GM19463 (cell line): ENCODE data around the gene PKD1L1.
"Not testable (repeated sequence)": the region's sequence is repeated elsewhere in the genome, so short reads cannot be mapped to it uniquely, and the experiment has no call there.

Experiments
- ATAC-seq: cut with Tn5 transposase; IDR thresholded peaks from one replicate; pipeline ENCODE4 v1.9.1; 2021; ENCODE audit warnings: mild to moderate bottlenecking, moderate library complexity; ENCODE audit not compliant: unreplicated experiment

The PKD1L1 gene

DNA sequence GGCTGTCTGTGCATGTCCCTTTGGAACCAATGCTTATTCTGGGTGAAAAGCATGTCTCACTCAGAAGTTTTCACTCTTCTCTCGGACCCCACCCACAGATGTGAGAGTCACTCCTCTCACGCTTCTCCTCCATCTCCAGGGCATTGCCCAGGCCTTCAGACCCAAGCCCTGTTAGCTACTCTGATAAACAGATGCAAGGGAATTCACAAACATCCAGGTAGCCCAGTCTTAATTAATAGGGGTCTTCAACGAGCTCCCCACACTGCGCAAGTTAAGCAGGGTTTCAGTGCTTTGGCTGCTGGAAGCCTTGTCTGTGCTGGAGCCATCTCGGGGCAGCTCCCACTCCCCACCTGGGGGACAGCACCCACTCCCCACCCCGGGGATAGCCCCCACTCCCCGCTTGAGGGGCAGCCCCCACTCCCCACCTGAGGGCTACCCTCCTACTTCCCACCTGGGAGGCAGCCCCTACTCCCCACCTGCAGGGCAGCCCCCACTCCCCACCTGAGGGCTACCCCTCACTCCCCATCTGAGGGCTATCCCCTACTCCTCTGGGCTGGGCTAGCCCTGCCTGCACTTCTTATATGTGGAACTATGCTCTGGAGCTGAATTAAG, 8.7 kb downstream of the PKD1L1 start:
- ATAC-seq = no peak

DNA sequence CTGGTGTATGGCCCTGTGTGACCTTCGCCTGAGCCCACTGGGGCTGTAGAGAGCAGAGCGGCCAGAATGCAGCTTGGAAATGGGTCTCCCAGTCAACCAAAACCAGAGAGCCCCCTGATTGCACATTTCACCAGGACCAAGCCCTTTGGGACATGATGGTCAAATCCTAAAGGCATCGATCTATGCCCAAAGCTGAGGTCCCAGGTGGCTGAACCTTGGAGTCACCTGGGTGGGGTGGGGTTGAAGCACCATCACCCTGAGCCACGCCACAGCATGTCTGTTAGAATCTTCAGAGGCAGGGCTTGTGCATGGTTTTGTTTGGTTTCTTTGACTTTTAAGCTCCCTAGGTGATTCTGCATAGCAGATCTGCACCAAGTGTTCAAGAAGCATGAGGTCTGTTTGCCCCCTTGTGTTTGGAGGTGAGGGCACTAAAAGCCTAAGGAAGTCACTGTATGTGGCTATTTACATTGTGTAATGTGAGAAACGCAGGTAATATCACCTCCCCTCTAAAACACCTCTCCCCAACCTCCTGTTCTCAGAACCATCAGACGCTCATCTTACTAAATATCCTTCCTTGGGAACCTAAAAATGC, 9.6 kb downstream of the PKD1L1 start:
- ATAC-seq = no peak

DNA sequence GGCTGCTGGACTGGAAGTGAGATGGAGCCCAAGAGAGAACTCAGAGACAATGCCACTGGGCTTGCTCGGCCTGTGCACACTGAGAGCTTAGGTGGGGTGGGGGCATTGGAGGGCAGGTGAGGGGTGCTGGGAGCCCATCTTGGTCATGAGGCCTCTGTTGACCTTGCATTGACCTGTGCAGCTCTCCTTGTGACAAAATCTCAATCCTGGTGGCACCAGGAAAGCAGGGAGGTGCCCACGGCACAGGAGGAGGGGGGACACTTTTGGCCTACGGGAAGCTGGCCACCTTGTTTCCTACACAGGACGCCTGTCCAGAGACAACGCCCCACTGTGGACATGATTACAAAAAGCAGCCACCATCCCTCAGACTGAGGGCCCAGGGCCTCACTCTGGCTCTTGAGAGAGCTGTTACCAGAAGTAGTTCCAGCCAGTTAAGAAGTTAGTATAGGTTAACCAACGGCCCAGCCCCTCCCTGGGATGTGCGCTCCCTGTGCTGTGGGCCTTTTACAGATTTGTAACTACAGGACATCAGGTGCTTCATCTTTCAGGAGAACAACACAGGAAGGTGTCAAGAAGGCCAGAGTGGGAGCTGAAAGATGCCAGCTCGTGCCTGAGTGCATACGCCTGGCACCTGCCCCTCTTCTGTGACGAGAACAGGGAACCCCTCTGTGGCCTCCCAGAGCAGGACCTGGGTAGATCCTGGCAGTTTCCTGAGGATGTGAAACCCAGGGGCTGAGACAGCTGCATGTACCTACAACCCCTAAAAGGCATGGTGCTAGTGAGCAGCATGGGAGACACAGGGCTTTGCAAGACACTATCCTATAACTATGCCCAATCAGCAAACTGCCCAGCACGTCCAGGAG, 10.3 kb downstream of the PKD1L1 start:
- ATAC-seq = peak; percentile 59

DNA sequence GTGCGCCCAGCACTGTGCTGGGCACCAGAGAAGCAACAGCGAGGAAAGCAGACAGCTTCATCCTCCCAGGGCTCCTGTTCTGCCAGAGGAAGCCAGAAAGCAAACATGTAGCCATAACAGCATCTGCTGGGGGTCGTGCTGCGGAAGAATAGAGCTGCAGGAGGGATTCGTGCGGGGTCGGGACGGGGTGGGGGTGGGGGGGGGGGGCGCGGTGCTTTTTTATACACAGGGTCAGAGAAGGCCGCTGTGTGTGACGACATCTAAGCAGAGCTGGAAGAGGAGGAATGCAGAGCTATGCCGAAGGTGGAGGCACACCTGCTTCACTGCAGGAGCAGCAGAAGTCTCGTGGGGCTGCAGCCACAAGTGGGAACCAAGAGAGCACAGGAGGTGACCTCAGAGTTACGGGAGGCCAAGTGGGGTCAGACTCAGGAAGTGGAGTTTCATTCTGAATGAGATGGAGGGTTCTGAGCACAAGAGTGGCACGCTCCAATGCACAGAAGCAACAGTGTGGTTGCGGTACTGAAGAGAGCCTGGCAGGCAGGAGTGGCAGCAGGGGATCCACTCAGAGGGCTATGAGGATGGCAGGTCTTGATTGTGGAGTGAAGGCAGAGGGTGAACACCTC, 11.1 kb downstream of the PKD1L1 start:
- peak; percentile 89 for ATAC-seq

DNA sequence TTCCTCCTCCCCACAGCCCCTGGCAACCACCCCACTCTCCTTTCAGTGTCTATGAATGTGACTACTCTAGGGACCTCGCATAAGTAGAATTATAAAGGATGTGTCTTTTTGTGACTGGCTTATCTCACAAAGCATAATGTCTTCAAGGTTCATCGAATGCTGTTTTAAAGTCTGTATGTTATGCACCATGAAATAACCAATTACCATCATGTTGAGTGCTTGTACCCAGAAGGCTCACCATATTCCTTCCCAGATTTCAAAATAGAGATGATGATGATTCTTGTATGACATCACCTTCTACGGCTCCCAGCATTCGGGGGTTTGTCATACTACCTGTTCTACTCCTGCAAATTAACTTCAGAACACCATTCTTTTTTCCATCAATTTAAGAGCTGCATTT, 11.9 kb downstream of the PKD1L1 start:
- no peak for ATAC-seq

DNA sequence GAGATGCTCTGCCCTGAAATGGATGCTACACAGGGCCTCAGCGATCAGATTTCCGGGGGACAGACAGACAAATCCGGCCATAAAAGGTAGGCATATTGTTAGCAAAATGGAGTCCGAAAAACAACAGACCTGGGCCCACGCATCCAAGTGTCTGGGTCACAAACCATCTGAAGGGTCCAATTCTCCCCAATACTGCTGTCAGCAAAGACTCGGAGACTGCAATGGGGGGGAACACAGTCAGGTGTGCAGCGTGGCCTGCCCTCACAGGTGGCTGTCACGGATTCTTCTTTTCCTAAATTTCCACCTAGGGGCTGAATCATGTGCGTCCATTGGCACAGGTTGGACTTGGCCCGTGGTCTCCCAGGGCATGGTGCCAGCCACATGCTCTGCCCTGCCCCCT, 12.9 kb downstream of the PKD1L1 start:
- ATAC-seq = no peak

DNA sequence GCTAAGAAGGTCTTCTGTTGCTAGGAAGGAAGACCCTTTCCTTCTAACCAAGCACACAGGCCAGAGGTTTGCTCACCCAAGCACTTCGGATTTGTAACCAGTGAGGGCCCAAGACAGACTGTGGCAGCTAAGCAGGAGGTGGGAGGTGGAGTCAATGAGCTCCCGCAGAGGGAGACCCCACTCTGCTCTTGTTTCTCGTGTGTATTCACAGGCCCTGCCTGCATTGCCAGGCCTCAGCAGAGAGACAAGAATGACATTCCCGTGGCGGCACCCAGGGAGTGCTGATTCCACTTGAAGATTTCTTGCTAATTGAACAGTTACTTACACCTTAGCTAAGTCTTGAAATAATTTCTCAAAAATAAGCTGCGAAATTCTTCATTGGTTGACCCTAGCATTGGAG, 13.4 kb downstream of the PKD1L1 start:
- ATAC-seq = no peak

DNA sequence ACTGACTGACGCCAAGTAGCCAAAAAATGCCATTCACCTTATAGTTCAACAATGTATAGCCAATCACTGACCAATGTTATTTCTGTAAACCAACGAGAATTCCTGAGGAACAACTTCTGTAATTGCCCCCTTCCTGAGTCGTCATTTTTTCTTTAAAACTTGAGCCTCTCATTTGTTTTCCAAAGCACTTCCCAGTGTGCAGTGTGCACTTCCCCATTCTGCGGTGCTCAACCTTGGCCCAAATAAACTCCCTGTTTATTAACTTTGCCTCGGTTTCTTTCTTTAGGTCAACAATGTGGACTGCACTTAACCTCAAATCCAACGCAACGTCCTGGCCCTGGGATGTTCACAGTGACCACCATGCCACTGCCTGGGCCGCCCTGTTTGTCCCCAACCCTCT, 15.1 kb downstream of the PKD1L1 start:
- no peak for ATAC-seq

DNA sequence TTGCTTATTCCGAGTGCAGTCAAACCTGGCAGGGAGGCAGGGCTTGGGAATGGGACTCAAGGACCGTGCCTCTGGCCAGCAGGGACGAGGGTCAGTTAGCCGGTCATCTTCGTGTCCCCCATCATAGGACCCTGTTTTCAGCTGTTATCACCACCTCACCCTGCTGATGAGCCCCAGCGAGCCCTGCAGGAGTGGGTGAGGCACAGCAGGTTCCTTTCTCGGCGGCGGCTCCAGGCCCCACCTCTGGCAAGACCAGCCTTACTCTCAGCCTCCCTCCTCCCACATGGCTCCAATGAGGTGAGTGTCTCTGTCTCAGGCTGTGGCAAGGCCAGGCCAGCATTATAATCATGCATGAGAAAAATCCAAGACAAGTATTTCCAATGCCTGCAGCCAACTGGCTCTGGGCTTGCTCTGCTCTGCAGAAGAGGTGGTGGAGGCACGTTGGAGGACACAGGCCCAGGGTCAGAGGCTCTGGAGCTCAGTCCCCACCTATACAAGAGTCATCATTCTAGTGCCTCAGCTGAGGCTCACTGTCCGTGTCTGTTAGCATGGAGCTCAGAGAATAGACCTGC, 15.7 kb downstream of the PKD1L1 start:
- no peak for ATAC-seq

DNA sequence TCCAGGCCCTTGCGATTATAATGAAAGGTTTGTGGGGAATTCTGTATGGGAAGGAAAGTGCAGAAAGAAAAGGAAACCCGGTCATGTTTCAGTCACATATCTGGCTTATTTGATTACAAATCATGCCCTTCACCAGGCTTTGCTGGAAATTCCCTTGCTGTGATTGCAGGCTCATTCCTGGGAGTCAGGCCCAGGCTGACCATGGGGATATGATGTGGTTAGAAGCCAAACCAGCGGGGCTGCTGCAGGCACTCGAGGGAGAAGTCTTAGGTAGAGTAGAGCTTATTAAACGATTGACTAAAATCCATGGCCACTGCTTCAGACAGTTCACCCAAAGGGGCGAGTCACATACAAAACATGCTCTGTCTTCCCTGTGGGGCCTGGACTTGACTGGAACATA, 16.2 kb downstream of the PKD1L1 start:
- ATAC-seq = no peak

DNA sequence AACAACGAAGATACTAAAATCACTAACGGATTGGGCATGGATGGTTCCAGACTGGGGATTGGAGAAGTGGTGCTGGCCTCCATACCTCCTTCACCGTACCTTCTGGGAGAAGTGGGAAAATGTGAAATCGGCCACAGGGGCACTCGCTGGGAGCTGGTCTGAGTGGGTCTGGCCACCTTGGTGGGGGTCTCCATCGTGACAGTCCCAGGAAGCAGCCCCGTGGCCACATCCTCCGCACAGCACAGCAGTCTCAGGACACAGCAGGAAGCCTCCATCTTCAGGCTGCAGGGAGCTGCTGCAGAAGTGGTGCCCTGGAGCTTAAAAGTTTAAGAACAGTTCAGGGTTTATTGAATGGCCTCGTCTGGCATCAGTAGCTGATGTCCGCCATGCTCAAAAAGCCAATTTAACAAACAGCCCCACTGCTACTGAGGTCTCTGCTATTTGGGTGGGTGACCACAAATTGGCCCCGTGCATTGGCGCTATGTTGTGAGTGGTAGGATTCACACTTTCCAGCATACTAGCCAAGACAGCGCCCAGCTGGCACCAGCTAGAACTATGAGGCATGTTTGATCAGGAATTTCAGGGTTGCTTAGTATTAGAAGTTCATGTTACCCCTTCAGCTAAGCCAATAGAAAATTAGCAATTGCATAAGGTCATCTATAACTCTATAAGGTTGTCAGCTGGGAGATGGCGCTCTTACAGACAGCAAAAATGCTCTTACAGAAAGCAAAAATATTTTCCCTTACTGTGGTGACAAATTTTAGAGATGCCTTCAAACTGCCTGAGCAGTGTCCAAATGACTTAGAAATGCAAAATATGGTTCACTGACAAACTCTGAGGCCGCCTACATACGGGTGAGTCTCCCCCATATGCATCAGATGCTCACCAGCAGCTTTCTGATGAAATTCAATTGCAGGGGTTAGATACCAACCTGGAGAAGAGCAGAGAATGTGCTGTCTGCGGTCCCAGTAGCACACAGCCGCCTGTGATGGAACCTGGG, 17.0 kb downstream of the PKD1L1 start:
- ATAC-seq = no peak

DNA sequence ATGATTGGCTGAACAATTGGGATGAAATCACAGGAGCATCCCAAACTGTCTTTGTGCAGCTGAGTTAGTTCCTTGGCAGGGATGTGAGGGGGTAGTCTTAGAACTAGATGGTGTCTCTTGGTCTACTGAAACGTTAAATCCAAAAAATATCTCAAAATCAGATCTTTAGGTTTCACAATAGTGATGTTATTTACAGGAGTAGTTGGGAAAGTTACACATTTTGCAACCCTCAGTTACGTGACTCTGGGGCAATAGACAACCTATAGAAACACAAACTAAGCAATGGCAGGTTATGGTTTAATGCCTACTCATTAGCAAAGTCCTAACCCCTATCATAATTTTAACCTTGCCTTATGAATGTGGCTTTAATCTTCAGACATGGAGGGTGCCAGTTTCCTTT, 24.0 kb downstream of the PKD1L1 start:
- no peak for ATAC-seq

DNA sequence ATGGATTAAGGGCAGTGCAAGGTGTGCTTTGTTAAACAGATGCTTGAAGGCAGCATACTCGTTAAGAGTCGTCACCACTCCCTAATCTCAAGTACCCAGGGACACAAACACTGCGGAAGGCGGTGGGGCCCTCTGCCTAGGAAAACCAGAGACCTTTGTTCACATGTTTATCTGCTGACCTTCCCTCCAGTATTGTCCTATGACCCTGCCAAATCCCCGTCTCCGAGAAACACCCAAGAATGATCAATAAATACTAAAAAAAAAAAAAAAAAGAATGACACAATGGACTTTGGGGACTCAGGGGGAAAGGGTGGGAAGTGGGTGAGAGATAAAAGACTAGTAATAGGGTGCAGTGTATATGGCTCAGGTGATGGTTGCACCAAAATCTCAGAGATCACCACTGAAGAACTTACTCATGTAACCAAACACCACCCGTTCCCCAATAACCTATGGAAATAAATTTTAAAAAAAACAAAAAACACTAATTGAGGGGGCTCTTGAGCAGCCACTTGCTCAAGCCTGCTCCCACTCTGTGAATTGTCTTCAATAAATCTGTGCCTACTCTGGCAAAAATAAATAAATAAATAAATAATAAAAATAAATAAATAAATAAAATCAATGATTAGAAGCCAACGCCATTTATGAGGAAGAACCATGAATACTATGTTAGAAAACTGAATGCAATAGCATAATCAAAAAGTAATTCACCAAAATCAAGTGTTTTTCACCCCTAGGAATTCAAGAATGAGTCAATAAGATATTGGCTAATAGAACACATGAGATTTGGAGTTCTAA, 25.0 kb downstream of the PKD1L1 start:
- not testable (repeated sequence) for ATAC-seq

DNA sequence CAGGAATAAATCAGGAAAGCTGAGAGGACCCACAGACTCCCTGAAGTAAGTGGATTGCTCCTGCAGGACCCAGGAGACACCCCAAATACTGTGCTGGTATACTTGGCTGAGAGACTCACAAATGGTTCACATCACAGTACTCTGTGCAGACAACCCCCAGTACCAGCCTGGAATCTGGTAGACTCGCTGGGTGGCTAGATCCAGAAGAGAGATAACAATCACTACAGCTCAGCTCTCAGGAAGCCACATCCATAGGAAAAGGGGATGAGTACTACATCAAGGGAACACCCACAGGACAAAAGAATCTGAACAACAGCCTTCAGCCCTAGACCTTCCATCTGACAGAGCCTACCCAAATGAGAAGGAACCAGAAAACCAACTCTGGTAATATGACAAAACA, 31.8 kb downstream of the PKD1L1 start:
- ATAC-seq = not testable (repeated sequence)

DNA sequence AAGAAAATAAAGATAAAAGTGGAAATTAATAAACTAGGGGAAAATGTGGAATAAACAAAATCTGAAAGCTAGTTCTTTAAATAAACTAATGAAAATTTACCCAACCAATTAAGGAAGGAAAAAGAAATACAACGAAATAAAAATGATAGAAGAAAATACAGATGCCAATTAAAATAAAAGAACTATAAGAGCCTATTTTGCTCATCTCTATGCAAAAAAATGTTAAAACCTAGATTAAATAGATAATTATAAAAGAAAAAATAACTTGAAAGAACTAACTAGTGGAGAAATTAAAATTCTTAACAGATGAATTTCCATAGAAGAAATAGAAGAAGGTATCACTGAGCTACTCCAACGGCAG, 32.7 kb downstream of the PKD1L1 start:
- ATAC-seq = no peak

DNA sequence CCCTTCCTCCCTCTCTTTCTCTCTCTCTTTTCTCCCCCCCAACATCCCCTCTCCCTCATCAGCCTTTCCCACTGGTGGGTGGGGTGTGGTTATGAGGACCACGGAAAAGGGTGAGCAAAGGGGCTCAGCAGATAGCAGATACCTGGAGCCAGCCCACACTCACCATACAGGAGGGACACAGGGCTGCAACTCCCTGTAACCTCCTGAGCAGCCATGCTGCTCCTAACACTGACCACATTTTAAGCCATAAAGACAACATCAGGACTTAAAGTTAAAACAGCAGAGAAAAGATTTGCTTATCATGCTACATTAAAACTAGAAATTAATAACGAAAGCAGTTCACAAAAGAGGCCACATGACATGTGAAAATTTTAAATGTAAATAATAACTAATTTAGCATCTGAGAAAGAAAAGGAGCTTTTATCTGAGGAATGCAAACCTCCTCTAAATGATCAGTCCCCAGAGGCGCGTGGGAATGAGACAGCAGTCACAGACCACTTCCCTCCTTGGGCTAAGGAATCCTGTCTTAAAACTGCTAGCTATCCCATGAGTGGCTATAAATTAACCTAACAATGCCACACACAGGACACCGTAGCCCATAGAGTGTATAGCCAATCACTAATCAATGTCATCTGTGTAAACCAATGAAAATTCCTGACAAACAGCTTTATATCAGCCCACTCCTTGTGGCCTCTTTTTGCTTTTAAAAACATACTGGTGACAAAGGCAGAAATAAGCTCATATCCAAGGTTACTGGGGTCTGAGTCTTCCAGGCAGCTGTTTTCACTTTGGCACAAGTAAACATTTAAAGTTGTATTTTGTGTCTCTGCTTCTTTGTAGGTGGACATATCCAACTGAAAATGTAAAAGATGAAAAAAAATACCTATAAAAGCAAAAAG, 33.3 kb downstream of the PKD1L1 start:
- ATAC-seq = no peak

DNA sequence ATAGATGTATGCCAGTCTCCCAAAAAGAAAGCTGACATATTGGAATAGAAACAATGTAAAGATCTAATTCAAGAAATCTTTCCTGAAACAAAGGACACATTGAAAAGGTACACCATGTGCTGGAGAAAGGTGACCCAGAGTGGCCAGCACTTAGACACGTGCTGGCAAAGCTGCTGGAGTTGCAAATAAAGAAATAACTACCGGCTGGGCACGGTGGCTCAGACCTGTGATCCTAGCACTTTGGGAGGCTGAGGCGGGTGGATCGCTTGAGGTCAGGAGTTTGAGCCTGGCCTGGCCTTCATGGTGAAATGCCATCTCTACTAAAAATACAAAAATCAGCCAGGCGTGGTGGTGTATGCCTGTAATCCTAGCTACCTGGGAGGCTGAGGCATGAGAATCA, 35.9 kb downstream of the PKD1L1 start:
- ATAC-seq = no peak

DNA sequence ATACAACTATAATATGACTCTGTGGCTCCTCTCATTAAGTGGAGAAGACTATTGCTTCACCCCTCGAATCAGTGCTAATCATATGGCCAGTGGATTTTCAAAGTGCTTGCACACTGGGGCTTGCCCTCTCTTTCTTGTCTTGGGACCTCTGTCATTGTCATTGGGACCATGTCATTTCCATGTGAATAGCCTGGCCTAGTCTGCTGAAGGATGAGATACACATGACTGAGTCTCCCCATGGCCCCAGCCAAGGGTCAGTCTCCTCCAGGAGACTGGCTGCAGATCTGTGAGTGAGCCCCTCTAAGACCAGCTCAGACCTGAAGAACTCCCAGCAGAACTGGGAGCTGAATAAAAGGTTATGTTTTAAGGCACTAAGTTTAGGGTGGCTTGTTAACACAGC, 39.5 kb downstream of the PKD1L1 start:
- ATAC-seq = no peak
